Parathyroid adenoma (tissue), 2 donors: ENCODE results near the gene BCL2L11.

ENCODE experiments used
- H2AFZ ChIP-seq: fragments of 300-600 bp; sonication (generic); one replicate; pipeline ENCODE4 v1.7.0; 2017; ENCODE audit warnings: antibody characterized with exemption, mild to moderate bottlenecking
- H3K27ac ChIP-seq: fragments of 300-600 bp; sonication (generic); one replicate; pipeline ENCODE4 v1.7.0; 2017
- H3K27me3 ChIP-seq: fragments of 300-600 bp; sonication (generic); one replicate; pipeline ENCODE4 v1.7.0; 2017; ENCODE audit warnings: low read length; ENCODE audit not compliant: control insufficient read depth, insufficient read depth
- H3K36me3 ChIP-seq: fragments of 300-600 bp; sonication (generic); one replicate; pipeline ENCODE4 v1.7.0; 2017; ENCODE audit warnings: low read length; ENCODE audit not compliant: control insufficient read depth, insufficient read depth
- H3K4me1 ChIP-seq: fragments of 300-600 bp; sonication (generic); one replicate; pipeline ENCODE4 v1.7.0; 2017; ENCODE audit warnings: control low read depth
- H3K4me2 ChIP-seq: fragments of 300-600 bp; sonication (generic); one replicate; pipeline ENCODE4 v1.7.0; 2017; ENCODE audit warnings: low read length
- H3K4me3 ChIP-seq: fragments of 300-600 bp; sonication (generic); one replicate; pipeline ENCODE4 v1.7.0; 2017; ENCODE audit warnings: low read depth, low read length
- H3K79me2 ChIP-seq: fragments of 300-600 bp; sonication (generic); one replicate; pipeline ENCODE4 v1.7.0; 2017; ENCODE audit warnings: control low read depth
- H3K9ac ChIP-seq: fragments of 300-600 bp; sonication (generic); one replicate; pipeline ENCODE4 v1.7.0; 2017; ENCODE audit warnings: mild to moderate bottlenecking
- H3K9me3 ChIP-seq: fragments of 300-600 bp; sonication (generic); one replicate; pipeline ENCODE4 v1.7.0; 2017; ENCODE audit warnings: low read length; ENCODE audit not compliant: control insufficient read depth
- CTCF ChIP-seq: fragments of 300-600 bp; sonication (generic); IDR thresholded peaks from one replicate; pipeline ENCODE4 v1.7.0; 2017; ENCODE audit warnings: antibody characterized with exemption, mild to moderate bottlenecking
- donor health status: primary hyperparathyroidism.

BCL2L11 gene

GRCh38 chr2:111126581-111126980, 5.9 kb downstream of the BCL2L11 start:
- no peaks in the 10 kb centered on the region for H3K9me3 ChIP-seq
- no peak overlapping the region for H2AFZ ChIP-seq
- no peak overlapping the region for H3K27ac ChIP-seq
- peaks cover 3% of the 10 kb centered on the region for H3K4me1 ChIP-seq
- no peak overlapping the region for H3K4me3 ChIP-seq
- H3K79me2 ChIP-seq = peaks cover 42% of the 10 kb centered on the region
- H3K36me3 ChIP-seq = no peaks in the 10 kb centered on the region
- no peak for TF ChIP-seq CTCF
- no peak overlapping the region for H3K4me2 ChIP-seq
- no peak overlapping the region for H3K9ac ChIP-seq
- H3K27me3 ChIP-seq = no peaks in the 10 kb centered on the region

DNA sequence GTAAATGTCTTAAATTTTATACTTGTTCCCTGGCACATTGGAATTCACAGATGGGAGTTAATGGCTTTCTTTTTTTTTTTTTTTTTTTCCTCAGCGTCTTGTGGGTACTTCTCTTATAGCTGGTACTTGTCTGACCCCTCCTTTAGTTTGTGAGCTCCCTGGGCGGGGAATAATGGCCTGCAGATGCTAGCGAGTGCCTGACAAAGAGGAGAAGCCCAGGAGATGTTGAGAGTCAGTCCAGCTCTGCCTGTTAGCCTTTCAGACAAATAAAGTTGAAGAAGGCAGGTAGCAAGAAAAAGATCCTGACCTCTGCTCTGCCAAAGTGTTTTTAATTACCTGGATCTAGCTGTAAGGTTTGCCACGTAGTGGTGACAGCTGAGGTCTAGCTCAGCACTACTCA, 6.6 kb downstream of the BCL2L11 start:
- Histone ChIP-seq H3K36me3 (no peaks in the 10 kb centered on the region), H2AFZ (no peak overlapping the region), H3K4me1 (peaks cover 3% of the 10 kb centered on the region), H3K27me3 (no peaks in the 10 kb centered on the region), H3K79me2 (peaks cover 46% of the 10 kb centered on the region), H3K9ac (no peak overlapping the region), H3K4me2 (no peak overlapping the region), H3K9me3 (no peaks in the 10 kb centered on the region), H3K4me3 (no peak overlapping the region), H3K27ac (no peak overlapping the region)
- no peak for TF ChIP-seq CTCF

DNA sequence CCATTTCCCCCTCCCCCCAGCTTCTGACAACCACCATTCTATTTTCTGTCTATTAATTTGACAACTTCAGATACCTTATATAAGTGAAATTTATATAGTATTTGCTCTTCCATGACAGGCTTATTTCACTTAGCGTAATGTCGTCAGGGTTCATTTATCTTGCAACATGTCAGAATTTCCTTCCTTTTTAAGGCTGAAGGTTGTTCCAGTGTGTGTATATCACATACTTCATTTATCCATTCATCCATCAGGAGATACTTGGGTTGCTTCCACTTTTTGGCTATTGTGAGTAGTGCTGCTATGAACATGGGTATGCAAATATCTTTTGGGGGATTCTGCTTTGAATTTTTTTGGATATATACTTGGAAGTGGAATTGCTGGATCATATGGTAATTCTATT, 7.4 kb downstream of the BCL2L11 start:
- TF ChIP-seq CTCF = no peak
- H3K4me3 ChIP-seq = no peak overlapping the region
- no peaks in the 10 kb centered on the region for H3K27me3 ChIP-seq
- H3K79me2 ChIP-seq = peaks cover 49% of the 10 kb centered on the region
- H3K4me2 ChIP-seq = no peak overlapping the region
- H3K9me3 ChIP-seq = no peaks in the 10 kb centered on the region
- H2AFZ ChIP-seq = no peak overlapping the region
- H3K9ac ChIP-seq = no peak overlapping the region
- peaks cover 6% of the 10 kb centered on the region for H3K4me1 ChIP-seq
- no peaks in the 10 kb centered on the region for H3K36me3 ChIP-seq
- no peak overlapping the region for H3K27ac ChIP-seq

DNA sequence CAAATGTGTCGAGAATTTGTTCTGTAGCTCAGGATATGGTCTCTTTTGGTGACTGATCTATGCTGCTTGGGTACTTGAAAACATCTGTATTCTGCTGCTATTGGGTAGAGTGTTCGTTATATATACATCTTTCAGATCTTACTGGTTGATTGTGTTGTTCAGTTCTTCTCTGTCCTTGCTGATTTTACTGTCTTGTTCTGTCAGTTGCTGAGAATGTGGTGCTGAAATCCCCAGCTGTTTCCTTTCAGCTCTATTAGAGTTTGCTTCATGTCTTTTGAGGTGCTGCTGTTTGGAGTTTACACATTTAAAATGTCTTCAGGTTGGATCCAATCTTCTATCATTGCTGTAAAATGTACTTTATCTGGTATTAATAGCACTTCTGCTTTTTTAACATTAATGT, 12.9 kb downstream of the BCL2L11 start:
- no peak overlapping the region for H3K4me3 ChIP-seq
- H3K36me3 ChIP-seq = no peaks in the 10 kb centered on the region
- no peak overlapping the region for H2AFZ ChIP-seq
- H3K27me3 ChIP-seq = no peaks in the 10 kb centered on the region
- no peak overlapping the region for H3K4me2 ChIP-seq
- H3K9ac ChIP-seq = no peak overlapping the region
- no peak overlapping the region for H3K27ac ChIP-seq
- no peak for TF ChIP-seq CTCF
- peaks cover 8% of the 10 kb centered on the region for H3K4me1 ChIP-seq
- peaks cover 62% of the 10 kb centered on the region for H3K79me2 ChIP-seq
- no peaks in the 10 kb centered on the region for H3K9me3 ChIP-seq

DNA sequence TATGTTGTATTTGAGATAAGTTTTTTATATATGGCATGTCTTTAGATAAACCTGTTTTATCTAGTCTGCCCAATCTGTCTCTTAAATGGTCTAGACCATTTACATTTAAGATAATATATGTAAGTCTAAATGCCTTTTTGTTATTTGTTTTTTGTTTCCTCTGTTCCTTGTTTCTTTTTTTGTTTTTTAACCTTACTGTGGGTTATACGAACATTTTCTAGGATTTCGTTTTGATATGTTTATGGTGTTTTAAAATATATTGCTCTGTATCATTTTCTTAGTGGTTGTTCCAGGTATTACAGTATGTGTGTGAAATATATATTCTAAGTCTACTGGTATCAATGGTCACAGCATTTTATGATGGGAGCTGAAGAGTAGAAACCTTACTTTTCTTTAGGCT, 13.3 kb downstream of the BCL2L11 start:
- Histone ChIP-seq H3K79me2 (peaks cover 64% of the 10 kb centered on the region), H3K9me3 (no peaks in the 10 kb centered on the region), H3K4me1 (peaks cover 8% of the 10 kb centered on the region)

More for the DNA sequence above, 13.3 kb downstream of the BCL2L11 start:
- Histone ChIP-seq H2AFZ (no peak overlapping the region), H3K36me3 (no peaks in the 10 kb centered on the region), H3K4me3 (no peak overlapping the region), H3K9ac (no peak overlapping the region), H3K27ac (no peak overlapping the region), H3K27me3 (no peaks in the 10 kb centered on the region), H3K4me2 (no peak overlapping the region)
- TF ChIP-seq CTCF = no peak
